Activated CD4-positive, alpha-beta T cell treated with anti-CD3 and anti-CD28 coated beads, Interleukin-2, amount 50 U/mL, for 4 hours (primary cell): Measurements from ENCODE around the gene ENTREP3.
A peak's percentile ranks its signal among the peaks of the same experiment; 100 is the strongest.
"Not testable (repeated sequence)": the region's sequence is repeated elsewhere in the genome, so short reads cannot be mapped to it uniquely, and the experiment has no call there.

Experiments used
- DNase-seq, 2 experiments: peaks; one replicate each; pipeline ENCODE4 v3.0.0-alpha.2; 2020

ENTREP3 gene

DNA sequence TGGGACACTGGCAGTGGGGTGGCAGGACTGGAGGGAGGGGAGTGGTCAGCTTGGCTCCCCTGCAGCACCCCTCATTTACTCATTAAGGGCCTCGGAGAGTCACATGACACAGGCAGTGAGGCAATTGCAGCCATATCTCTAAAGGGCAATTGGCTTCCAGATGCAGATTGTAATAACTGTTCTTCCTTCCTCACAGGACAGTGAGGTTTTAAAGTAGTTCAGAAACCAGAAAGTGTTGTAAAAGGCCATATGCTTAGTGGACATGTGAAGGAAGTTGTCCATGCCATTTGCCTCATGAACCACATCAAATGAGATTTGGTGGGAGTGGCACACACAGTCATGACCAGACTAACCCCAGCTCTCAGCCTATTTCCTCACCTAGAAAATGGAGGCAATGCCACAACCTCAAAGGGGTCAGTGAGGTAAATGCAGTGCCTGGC, 35.7 kb downstream of the ENTREP3 start:
- no peak for DNase-seq

DNA sequence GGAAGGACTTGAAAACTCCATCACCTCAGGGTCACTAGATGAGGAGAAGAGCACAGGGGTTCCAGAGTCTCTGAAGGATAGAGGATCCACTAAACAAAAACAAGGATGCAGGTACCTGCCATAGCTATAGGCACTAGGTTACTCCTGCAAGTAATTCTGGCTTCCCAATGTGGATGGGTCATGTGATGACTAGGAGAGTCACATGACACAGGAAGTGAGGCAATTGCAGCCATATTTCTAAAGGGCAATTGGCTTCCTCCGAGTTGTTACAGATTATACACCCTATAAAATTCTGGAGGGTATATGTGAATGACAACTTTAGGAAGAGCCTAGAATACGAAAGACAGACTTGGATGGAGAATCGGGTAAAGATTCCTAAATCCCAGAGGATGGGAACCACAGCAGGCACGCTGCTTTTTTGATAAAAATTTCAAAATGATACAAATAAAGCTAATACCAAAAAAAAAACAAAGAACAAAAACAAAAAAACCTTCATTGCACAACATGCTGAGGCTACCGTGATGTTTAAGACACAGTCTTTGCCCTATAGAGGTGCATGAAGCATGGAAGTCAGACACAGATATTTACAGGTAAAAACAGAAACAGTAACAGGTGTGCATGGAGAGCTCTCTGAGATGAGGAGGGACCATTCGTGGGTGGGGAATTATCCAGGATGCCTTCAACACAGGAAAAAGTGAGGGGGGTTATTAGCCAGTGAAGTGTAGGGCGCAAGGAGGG, 36.3 kb downstream of the ENTREP3 start:
- DNase-seq: no peak

DNA sequence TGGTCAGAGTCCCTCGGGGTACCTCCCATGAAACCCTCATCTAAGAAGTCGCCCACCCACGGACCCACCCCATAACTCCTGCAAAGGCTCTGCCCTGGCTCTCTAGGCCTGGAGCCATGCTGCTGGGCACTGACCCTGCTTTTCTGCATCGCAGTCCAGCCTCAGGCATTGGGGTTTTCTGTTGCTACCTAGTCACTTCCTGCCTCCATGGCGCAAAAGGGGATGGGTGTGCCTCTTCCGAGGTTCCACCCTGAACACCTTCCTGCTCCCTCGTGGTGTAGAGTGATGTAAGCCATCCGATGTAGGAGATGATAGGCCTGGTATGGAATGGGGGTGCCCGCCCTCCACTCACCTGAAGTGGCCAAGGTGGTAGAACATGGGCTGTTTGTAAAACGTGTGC, 40.6 kb downstream of the ENTREP3 start:
- DNase-seq: not testable (repeated sequence)

DNA sequence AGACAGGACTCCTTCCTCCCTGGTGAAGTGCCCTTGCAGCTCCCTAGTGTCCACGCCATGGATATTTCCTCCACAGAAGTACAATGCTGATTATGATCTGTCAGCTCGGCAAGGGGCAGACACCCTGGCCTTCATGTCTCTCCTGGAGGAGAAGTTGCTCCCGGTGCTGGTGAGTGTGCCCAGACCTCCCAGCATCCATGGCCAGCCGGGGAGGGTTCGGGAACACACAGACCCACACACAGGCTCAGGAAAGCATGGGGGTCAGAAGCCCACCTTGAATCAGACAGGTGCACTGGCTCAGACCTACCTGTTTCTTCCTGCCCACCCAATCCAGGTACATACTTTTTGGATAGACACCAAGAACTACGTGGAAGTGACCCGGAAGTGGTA, 43.2 kb downstream of the ENTREP3 start:
- DNase-seq: not testable (repeated sequence)

GRCh38 chr1:155211381-155212050, 43.8 kb downstream of the ENTREP3 start:
- DNase-seq: not testable (repeated sequence)

DNA sequence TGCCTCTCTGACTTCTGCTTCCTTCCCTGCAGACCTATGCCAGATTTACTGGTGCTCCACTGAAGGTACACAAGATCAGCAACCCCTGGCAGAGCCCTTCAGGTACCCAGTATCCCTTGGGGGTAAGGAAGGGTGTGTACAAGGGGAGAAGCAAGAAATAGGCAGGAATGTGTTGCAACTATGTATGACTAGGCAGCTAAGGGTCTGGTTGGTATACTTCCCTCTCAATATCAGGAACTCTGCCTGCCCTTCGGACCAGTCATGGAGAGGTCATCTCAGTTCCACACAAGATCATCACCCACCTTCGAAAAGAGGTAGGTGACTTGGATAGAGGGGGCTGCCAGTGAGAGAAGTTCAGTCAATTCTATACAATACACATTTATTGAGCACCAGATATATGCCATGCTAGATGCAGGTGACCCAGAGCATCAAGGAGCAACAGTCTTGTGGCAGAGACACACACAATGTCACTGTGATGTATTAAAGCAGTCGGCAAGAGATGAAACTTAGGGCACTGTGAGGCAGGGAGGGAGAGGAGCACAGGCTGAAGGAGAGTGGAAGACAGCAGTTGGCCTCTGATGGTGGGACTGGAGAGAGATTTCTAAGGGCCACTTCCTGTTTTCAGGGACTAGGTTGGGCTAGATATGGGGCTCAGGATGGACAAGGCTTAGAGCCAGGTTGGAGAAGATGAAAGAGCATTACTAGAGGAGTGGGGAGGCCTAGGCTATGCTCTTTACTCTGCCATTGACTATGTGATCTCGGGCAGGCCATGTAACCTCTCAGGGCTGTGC, 44.8 kb downstream of the ENTREP3 start:
- DNase-seq: no peak

- DNase-seq: no peak
These were observed 46.0 kb downstream of the ENTREP3 start for GRCh38 chr1:155209312-155209721.

DNA sequence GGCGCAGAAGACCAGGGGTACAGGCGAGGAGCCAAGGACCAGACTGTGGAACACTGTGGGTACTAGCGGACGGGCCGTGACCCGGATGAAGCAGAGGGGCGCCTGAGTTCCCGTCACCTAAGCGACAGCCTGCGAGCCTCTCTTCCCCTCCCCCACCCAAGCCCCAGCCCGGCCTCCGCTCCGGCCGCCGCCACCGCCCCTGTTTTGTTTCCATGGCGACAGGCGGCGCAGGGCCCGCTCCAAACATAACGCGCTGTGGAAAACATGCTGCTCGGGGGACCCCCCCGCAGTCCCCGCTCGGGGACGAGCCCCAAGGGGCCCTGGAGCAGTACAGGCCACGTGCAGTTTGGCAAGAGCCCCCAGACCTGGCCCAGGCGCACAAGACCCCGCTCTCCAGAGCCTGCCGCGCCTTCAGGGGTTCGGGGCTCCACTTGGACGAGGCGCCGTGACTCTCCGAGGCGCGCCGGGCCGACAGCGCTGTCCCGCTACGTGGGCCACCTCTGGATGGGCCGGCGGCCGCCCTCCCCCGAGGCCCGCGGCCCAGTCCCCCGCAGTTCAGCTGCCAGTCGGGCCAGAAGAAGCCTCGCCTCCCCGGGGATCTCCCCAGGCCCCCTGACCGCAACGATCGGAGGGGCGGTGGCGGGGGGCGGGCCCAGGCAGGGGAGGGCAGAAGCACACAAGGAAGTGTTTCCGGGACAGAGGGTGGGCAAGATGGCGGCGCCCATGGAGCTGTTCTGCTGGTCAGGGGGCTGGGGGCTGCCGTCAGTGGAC, 46.6 kb downstream of the ENTREP3 start, which contains the start of gene MTX1:
MTX1 (plus strand) TSS at position 155 of the 771 bp plus-strand sequence; CDS start at position 265, 110 bp downstream.
- peak; percentile 82 to 83 for DNase-seq

DNA sequence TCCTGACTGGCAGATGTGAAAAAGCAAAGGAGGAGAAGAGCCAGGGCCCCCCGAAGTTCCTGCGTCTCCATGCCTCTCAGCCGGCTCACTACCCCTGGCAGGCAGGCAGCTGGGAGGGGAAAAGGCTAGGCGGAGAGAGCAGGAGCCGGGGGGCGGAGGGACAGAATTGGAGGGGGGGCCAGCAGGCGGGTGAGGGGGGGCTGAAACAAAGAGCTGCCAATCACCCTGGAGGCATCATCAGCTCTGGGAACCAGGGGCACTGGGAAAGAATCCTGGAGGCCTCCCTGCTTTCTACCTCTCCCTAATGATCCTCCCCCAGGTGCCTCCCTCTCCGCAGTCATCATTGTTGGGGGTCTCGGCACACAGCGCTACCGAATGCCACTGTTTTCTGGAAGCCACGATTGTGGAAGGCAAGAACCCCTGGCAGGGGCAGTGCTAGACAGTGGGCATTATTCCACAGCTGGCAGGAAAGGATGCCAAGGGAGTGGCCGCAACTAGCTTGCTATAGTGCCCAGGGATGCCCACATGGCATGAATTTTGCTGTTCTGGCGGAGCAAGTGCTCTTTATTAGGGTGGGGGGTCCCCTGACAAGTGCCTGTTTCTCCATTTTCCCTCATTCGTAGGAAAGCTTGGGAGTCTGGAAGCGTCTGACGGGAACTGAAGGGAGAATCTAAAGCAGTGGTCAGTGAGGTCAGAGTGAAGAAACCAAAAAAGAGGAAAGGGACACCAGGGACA, 47.3 kb downstream of the ENTREP3 start, which contains the start of gene THBS3:
THBS3 (minus strand) TSS at position 92 of the 735 bp plus-strand sequence; CDS start at position 71, 21 bp downstream.
- no peak for DNase-seq

DNA sequence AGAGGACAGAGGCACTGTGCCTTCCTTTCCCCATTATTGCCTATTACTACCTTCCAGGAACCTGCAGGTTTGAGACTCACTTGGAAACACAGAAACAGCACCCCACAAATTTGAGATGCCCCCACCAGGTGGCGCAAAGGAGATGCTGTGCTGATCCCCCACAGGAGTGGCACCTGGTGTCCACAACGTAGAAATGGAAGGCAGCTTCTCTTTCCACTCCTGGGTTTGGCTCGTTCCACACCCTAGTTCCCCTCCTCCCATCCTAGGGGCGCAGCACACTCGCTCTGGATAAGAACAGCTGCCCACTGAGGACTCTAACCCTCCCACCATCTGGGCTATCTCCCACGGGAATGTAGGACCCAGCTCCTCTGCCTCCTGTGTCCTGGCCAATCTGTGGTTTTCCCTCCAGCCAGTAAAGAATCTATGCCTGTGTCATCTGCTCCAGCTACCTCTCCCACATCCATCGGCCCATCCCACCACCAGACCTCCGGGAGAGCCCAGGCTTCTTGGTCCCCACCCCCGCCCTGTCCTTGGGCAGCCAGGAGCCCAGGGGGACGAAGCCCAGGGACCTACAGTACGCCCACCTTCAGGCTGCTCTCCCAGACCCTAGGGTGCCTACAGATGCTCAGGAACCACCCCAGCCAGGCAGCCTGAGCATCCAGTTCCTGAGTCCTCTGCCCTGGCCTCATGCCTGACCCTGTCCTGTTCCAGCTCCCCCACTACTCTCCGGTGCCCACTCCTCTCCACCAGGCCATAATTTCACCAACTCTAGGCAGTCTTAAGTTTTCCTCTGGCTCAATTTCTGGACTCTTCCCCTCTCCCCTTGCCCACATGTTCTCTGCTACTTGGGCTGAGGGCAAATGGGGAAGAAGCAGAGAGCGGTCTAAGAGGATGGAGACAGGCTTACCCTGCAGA, 48.1 kb downstream of the ENTREP3 start:
- peak; percentile 90 to 94 for DNase-seq

GRCh38 chr1:155205969-155206593, 49.2 kb downstream of the ENTREP3 start:
- no peak for DNase-seq

DNA sequence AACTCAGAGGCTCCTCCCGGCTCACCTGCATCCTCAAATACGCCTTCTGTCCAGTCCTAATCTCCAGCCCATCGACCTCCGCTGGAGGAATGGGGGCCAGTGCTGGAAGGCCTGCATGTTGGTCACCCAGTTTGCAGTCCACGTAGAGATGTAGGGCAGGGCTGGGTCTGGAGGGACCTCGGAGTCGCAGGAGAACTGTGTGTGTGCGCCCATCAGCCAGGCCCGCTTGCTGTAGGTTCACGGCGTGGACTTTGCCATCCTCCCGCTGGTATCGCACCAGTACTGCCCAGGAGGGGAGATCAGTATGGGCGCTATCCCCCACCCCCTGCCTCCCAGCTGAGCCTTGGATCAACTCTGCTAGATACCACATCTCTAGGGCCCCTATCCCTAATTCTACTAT, 50.2 kb downstream of the ENTREP3 start:
- DNase-seq: no peak

DNA sequence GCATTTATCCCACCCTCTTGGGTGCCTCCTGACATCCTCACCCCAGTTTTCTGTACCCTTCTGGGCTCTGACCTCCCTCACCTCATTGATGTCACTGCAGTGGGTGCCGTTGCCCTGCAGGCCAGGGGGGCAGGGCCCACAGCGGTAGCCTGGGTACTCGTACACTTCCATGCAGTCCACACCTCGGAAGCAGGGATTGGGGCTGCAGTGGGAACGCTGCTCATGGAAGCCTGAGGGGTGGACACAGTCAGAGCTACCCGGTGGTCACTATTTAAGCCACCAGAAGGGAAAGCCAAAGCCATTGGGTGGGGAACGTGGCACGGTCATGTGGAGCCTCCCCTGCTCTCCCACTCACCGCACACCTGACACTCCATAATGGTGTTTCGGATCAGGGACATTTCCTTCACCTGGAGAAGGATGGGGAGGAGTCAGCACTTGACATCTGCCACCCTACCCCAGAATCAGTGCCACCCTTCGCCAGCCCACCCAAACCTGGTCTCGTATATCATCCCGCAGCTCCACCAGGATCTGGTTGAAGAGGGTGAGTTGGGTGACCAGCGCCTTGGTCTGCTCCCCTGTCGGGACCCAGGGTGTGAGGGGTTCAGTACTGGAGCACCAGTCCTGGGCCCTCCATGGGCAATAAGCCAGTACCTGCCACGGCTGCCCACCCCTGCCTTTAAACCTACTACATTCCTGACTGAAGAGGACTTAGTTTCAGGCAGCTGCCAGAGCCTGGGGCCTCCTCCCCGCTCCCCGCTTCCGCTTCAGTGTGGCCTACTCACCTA, 52.4 kb downstream of the ENTREP3 start:
- DNase-seq: no peak

DNA sequence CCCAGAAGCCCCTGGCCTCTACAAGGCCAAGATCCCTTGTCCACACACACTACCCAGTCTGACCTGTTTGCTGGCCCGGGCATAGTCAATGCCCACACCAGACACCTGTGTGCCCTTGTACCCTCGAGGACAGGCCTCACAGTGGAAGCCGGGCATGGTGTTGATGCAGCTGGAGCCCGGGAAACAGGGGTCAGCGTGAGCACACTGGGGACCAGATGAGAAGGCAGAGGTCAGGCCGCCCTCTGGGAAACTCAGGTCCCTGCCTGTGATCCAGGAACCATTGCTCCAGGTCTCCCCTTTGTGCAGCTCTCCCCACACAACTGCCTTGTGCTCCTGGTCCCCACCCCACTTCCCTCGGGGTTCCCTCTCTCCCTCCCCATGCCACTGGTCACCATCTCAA, 53.1 kb downstream of the ENTREP3 start:
- no peak for DNase-seq

GRCh38 chr1:155200920-155201319, 54.4 kb downstream of the ENTREP3 start:
- no peak for DNase-seq

- DNase-seq: no peak
These were observed 55.5 kb downstream of the ENTREP3 start for GRCh38 chr1:155199792-155200191.

DNA sequence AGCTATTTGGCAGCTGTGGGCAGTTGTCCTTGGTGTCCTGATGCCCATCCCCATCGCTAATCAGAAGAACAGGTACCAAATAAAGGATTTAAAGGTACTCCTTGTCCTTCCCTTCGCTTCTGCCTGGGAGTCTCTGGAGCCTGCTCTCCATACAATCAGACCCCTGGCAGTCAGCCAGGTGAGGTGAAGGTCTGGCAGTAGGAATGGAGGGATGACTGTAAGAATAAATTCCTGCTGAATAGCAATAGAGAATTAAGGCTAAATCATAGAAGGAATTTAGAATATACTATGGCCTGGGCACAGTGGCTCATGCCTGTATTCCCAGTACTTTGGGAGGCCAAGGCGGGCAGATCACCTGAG, 56.8 kb downstream of the ENTREP3 start:
- DNase-seq: no peak

DNA sequence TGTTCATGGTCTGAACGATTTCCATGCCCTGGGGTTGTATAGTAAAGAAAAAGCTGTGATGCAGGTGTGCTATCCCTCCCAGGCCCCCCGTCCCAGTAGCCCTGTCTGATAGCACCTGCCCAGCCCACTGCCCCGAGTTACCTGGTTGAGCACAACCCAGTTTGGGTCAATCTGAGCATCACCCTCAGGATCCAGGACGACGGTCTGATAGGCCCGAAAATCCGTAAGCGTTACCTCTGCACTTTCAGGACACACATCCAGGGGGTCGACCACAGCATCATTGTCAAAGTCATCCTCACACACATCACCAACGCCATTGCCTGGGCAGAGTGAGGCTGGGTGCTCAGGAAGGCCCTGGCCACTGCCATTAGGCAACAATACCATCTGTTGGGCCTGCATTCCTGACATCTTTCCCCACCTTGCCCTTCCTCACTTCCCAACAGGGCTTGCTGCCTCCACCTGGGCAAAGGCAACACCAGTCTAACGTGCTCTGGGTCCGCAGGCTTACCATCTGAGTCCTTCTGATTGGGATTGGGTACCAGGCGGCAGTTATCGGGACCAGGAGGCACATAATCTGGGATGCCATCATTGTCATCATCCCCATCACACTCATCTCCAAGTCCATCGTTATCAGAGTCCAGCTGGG, 57.3 kb downstream of the ENTREP3 start:
- no peak for DNase-seq
